ENCODE results near the gene TRIM7.
A peak's percentile ranks its signal among the peaks of the same experiment; 100 is the strongest.

The TRIM7 gene

DNA sequence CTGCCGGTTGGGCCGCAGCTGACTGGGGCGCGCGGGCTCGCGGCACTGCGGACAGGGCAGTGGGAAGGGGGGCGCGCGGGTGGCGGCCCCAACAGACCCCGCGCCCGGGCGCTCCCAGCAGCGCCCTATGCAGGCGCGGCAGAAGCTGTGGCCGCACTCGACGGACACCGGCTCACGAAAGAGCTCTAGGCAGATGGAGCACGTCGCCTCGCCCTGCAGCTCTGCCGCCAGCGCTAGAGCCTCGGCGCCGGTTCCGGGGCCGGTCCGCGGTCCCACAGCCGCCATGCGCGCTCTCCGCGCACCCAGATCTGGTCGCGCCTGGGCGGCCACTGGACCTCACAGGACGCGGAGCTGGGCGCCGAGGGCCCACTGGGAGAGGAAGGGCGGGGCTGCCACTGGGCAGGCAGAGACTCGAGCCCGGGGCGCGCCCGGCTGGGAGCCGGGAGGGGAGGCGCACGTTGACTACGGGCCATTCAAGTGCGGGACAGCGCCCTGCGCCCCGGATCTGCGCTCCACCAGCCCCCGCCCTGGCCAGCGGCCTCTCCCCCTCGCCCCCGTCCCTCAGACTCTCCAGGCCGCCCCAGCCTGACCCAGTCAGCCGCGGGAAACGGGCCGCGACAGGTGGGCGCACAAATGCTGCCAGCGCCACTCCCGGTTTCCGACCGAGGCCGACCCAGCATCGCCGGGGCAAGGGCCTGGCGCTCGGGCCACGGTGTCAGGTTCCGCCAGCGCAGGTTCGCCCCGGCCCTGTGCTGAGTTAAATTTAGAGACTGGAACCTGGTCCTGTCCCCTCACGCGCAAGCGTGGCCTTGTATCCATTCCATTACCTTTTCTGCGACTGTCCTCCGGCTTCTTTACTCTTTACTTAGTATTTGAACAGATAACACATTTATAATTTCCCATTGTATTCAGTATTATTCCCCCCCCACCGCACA is at the start of gene TRIM7:
TSS of gene TRIM7 (minus strand) at position 371 of the 935 bp plus-strand sequence. CDS start at position 285, 86 bp downstream.
- Mint-ChIP-seq H3K36me3 (peaks cover 9 to 17% of the 10 kb centered on the region in 2 donors), H3K9me3 (no peaks in the 10 kb centered on the region), H3K27ac (peak within 1 kb of the TSS; percentile 99), H3K27me3 (peaks cover 30% of the 10 kb centered on the region in 2 donors), H3K4me3 (peak within 1 kb of the TSS; percentile 87), H3K4me1 (peaks cover 42 to 57% of the 10 kb centered on the region in 2 donors)
- ATAC-seq (replicated peaks) (peak in 1 of 2 donors; percentile 14), DNase-seq (no peak)

DNA sequence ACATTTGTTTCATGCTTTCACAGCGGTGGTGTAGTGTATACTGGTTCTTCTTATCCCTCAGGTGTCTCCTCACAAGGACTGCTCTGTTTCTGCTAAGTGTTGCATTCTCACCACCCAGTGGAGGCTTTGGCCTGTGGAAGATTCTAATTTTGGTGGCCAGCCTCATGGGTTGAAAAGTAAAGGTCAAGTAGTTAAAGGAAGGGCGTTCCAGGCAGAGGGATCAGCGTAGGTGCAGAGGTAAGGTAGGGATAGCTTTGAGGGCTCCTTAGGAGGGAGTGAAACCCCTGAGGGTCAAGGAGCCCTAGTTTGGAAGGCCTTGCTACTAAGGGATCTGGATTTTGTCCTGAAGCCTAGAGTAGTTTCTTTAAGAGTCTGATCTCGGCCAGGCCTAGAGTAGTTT is 43.3 kb upstream of the TRIM7 start:
- Mint-ChIP-seq H3K4me1 (peaks cover 47 to 66% of the 10 kb centered on the region in 2 donors), H3K36me3 (peaks cover 31 to 48% of the 10 kb centered on the region in 2 donors)
- no peak for ATAC-seq (replicated peaks)

DNA sequence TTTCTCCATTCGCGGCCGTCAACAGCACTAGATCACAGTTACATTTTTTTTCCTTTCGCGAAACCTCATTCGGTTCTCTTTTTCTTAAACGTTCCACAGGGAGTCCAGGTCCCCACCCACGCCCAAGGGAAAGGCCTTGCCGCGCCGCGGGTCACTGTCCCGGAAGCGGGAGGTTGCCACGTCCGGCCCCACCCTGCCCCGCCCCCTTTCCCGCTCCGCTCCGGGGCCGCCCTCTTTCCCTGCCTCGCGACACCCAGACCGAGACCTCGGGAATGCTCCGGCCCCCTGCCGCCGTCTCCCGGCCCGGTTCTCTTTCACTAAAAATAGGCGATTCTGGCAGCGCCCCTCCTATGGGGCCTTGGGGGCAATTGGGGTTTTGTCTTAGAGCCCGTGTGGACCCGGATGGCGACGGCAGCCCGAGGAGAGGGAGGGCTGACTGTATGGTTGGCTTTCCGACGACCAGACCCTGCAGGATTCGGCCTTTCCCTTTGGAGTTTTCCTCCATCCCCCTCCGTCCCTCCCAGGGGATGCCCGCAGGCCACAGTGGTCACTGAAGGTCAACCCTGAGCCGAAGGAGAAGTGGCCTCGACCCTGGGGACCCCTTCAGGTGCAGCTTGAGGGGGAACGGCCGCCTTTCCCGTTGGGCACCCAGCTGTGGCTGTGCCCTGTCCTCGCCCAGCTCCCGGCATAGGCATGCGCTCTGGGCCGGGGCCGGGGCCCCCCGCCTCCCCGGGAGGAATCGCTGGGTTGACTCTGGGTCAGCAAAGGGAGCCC is 41.5 kb upstream of the TRIM7 start:
- Mint-ChIP-seq H3K4me1 (peaks cover 47 to 75% of the 10 kb centered on the region in 2 donors), H3K36me3 (peaks cover 44 to 61% of the 10 kb centered on the region in 2 donors), H3K27me3 (no peaks in the 10 kb centered on the region), H3K9me3 (no peaks in the 10 kb centered on the region), H3K4me3 (peak overlapping the region; percentile 94 to 95), H3K27ac (peak overlapping the region; percentile 99)
- DNase-seq, result peak; percentile 80
- peak; percentile 50 to 53 for ATAC-seq (replicated peaks)

More for the DNA sequence above, 43.3 kb upstream of the TRIM7 start:
- DNase-seq, result no peak
- Mint-ChIP-seq H3K4me3 (peak overlapping the region; percentile 94 to 95), H3K27me3 (no peaks in the 10 kb centered on the region), H3K27ac (peak overlapping the region; percentile 99), H3K9me3 (no peaks in the 10 kb centered on the region)

DNA sequence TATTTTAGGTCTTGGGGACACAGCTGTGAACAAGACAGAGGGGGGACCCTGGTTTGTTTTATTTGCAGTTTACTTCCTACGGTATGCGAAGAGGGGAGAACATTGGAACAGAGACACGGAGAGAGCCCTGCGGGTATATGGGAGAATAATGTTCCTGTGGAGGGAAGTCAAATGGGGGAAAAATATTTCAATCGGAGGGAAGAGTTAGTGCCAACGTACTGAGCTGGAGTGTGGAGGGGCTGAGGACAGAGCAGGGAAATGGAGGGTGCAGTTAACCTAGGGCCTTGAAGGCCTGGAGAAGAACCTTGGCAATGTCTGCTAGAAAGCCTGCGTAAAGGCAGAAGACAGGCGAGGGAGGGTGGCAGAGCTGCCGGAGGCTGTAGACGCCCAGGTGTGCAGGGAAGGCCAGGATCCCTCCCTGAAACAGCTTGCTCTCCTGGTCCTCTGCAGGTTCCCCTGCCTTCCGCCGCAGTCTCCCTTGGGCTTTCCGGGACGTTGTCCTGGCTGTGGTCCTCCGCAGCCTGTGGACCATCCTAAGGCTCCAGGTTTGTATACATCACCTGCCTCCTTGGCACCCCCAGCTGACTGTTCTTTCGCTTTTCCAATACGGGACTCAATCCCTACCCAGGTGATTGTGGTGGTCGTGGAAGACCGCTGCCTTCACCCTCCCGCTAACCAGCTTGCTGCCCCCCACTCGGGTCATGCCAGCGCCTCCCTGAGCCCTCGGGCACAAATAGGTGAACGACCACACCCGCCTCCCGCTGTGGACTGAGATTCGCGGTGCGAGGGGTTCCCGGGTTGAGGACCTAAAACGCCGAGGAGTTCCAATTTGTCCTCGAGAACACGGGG is 40.7 kb upstream of the TRIM7 start:
- peak in 1 of 2 donors; percentile 19 for ATAC-seq (replicated peaks)
- H3K4me1 Mint-ChIP-seq, result peaks cover 42 to 75% of the 10 kb centered on the region in 2 donors

DNA sequence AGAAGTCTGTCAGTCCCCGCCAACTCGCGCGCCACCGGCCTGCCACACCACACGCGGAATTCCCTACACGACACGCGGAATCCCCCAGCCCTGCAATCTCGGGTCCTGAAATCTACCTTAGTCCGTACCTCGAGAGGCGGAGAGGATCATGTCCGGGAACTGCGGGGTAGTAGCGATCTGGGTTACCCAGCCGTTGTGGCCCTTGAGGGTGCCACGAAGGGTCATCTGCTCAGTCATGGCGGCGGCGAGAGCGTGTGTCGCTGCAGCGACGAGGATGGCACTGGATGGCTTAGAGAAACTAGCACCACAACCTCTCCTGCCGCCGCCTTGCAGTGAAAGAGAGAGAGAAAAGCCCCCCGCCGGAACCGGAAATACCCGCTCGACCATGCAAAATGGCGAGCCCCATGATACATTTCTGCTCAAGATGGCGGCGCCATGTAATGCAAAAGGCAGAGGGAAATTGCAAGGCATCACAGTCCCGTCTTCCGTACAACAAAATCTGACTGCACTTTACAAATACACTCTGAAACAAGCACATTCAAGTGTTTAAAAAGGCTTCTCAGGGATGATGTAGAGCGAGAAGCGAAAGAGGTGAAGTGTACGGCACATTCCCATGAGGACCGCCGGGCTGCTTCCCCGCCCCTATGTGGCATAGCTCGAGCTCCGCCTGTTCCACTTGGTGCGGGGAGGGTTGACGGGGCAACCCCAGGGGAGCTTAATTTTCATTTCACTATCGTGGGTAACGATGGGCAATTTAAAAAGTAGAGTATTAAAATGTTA is 38.8 kb upstream of the TRIM7 start, which contains the start of gene RACK1:
TSS of gene RACK1 (minus strand) at position 343 of the 780 bp plus-strand sequence. CDS start at position 237, 106 bp downstream.
- peak; percentile 78 to 79 for ATAC-seq (replicated peaks)
- Mint-ChIP-seq H3K36me3 (peaks cover 49 to 60% of the 10 kb centered on the region in 2 donors), H3K27ac (peak within 1 kb of the TSS; percentile 99), H3K4me1 (peaks cover 34 to 66% of the 10 kb centered on the region in 2 donors), H3K9me3 (no peaks in the 10 kb centered on the region), H3K27me3 (no peaks in the 10 kb centered on the region), H3K4me3 (peak within 1 kb of the TSS; percentile 94 to 95)
- peak; percentile 82 for DNase-seq

More for the DNA sequence above, 40.7 kb upstream of the TRIM7 start:
- no peak for DNase-seq
- Mint-ChIP-seq H3K27ac (peak overlapping the region; percentile 99), H3K9me3 (no peaks in the 10 kb centered on the region), H3K4me3 (peak overlapping the region; percentile 94 to 95), H3K36me3 (peaks cover 49 to 66% of the 10 kb centered on the region in 2 donors), H3K27me3 (no peaks in the 10 kb centered on the region)

DNA sequence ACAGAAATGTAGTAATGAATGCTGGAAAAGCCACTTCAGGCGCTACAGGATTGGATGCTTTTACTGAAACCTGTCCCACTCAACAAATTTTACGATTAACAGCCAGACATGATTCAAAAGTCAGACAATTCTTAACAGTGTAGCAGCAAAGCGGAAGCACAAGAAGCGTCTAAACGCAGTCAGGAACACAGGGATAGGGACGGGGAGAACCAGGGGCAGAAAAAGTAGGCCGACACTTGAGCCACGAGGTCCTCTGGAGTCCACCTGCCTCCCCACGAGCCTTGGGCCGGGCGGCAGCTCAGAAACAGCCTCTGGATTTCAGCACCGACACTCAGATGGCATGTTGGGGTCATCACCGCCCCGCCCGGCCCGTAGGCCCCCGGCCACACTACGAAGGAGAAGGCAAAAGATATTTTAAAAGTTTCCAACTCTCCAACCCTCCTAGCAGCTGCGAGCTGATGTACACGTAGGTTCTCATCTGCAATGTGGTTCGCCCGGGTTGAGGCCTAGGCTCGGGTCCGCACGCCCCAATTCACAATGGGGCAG is 38.1 kb upstream of the TRIM7 start:
- Mint-ChIP-seq H3K27me3 (no peaks in the 10 kb centered on the region), H3K9me3 (no peaks in the 10 kb centered on the region), H3K36me3 (peaks cover 49 to 60% of the 10 kb centered on the region in 2 donors), H3K27ac (peak overlapping the region; percentile 98), H3K4me1 (peaks cover 32 to 66% of the 10 kb centered on the region in 2 donors), H3K4me3 (peak overlapping the region; percentile 94)
- ATAC-seq (replicated peaks), result peak; percentile 1 to 7
- no peak for DNase-seq

DNA sequence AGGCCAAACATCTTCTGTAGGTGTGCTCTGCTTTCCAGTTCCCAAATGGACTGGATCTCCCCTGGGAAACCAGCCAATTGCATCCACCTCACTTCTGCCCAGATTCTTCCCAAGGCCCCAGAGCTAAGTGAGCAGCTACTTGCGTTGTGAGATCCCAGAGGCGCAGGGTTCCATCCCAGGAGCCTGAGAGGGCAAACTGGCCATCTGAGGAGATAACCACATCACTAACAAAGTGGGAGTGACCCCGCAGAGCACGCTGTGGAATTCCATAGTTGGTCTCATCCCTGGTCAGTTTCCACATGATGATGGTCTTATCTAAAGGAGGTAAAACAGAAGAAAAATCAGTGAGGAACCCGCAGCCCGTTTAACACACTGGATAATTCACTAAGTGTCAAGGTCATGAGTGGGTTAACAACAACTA is 37.0 kb upstream of the TRIM7 start:
- Mint-ChIP-seq H3K9me3 (no peaks in the 10 kb centered on the region), H3K4me3 (peak overlapping the region; percentile 94), H3K4me1 (peaks cover 32 to 64% of the 10 kb centered on the region in 2 donors), H3K36me3 (peaks cover 47 to 64% of the 10 kb centered on the region in 2 donors), H3K27me3 (no peaks in the 10 kb centered on the region), H3K27ac (peak overlapping the region; percentile 98)
- DNase-seq (no peak), ATAC-seq (replicated peaks) (no peak)

DNA sequence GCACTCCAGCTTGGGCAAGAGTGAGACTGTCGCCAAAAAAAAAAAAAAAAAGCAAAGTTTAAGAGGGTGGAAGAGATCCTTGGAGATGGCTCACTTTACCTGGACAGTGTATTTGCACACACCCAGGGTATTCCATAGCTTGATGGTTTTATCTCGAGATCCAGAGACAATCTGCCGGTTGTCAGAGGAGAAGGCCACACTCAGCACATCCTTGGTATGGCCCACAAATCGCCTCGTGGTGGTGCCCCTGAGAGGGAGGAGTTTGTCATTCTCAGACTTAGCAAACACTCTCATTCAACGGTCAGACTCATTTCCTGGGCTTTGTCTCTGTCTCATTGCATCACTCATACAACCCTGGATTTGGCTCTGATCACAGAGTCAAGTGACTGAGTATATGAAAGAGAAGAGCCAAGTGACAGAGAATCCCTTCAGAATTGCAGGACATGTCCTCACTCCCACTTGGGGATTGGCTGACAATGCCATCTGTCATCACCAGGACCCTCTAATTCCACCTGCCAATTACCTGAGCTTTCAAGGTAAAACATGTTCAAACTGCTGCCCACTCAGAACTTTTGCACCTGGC is 36.5 kb upstream of the TRIM7 start:
- DNase-seq, result no peak
- Mint-ChIP-seq H3K9me3 (no peaks in the 10 kb centered on the region), H3K36me3 (peaks cover 49 to 67% of the 10 kb centered on the region in 2 donors), H3K27ac (peak overlapping the region; percentile 98), H3K4me1 (peaks cover 32 to 62% of the 10 kb centered on the region in 2 donors), H3K4me3 (peak overlapping the region; percentile 94), H3K27me3 (no peaks in the 10 kb centered on the region)
- no peak for ATAC-seq (replicated peaks)

DNA sequence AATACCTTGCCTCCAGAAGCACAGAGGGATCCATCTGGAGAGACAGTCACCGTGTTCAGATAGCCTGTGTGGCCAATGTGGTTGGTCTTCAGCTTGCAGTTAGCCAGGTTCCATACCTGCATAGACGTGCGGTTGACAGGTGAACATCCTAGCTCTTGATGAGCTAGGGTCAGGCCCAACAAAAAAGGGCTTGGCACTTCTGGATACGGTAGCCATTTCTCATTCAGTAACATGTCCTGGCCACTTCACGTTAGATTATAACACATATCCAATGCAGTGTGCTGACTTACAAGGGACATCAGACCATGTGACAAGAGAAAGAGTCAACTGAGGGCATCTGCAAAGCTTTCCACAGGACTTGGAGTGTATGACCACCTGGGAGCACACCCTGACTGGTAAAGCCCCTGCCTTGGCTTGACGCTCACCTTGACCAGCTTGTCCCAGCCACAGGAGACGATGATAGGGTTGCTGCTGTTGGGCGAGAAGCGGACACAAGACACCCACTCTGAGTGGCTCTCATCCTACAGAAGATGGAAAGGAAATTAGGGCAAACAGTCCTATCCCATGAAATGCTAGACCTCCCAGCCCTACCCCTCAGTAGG is 34.2 kb upstream of the TRIM7 start:
- Mint-ChIP-seq H3K27ac (peak overlapping the region; percentile 87), H3K4me3 (peak overlapping the region; percentile 35 to 52), H3K4me1 (peaks cover 16 to 57% of the 10 kb centered on the region in 2 donors), H3K27me3 (no peaks in the 10 kb centered on the region), H3K36me3 (peaks cover 57 to 83% of the 10 kb centered on the region in 2 donors), H3K9me3 (no peaks in the 10 kb centered on the region)
- no peak for ATAC-seq (replicated peaks)
- no peak for DNase-seq

DNA sequence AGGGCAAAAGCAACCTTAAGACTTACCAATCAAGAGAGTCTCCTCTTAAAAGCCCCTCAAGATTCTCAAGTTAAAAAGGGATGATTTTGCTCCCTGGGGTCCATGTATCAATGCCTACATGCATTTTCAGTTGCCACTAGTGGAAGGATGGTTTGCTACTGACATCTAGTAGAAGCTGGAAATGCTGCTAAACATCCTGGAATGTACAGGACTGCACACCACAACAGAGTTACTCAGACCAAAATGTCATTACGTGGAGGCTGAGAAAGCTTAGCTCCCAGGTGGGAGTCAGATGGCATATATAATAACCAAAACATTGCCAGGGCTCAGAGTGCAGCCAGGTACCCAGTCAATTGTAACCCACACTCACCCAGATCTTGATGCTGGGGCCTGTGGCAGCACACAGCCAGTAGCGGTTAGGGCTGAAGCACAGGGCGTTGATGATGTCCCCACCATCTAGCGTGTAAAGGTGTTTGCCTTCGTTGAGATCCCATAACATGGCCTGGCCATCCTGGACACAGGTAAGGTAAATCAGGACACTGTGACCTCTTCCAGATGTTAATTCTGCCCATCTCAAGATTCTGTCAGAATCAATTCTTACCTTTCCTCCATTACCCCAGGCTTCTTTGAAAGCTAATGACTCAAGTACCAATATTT is 32.9 kb upstream of the TRIM7 start:
- H3K27me3 Mint-ChIP-seq, result no peaks in the 10 kb centered on the region
- ATAC-seq (replicated peaks) (no peak), DNase-seq (no peak)
- peak overlapping the region in 1 of 2 donors; percentile 56 for H3K4me3 Mint-ChIP-seq
- H3K36me3 Mint-ChIP-seq, result peaks cover 55 to 82% of the 10 kb centered on the region in 2 donors
- H3K27ac Mint-ChIP-seq, result peak overlapping the region; percentile 87
- peaks cover 16 to 59% of the 10 kb centered on the region in 2 donors for H3K4me1 Mint-ChIP-seq
- no peaks in the 10 kb centered on the region for H3K9me3 Mint-ChIP-seq

DNA sequence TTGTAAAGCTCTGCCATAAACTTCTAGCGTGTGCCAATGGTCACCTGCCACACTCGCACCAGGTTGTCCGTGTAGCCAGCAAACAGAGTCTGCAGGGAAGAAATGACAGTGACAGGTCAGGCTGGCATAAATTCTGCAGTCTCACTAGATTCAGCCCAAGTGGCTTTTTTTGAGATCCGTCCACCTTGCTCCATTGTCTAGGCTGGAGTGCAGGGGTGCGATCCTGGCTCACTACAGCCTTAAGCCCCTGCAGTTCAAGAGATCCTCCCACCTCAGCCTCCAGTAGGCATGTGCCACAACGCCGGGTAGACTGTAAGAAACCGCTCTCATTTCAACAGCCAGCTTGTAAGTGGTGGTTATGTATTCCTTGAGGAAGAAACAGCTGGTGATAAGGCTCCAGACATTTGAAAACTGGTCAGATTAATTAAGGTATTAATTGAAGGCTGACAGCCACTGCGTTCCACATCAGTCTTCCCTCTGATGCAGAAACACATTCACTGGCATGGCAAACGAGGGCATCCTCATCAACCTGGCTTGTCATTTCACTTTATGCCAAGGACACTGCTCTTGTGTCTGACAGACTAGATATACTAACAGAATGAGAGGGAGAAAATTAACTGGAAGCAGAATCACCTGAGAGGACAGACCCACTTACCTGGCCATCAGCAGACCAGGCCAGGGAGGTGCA is 32.1 kb upstream of the TRIM7 start:
- ATAC-seq (replicated peaks) (no peak), DNase-seq (no peak)
- Mint-ChIP-seq H3K9me3 (no peaks in the 10 kb centered on the region), H3K4me3 (no peak overlapping the region), H3K27ac (peak overlapping the region; percentile 31), H3K4me1 (peaks cover 16 to 54% of the 10 kb centered on the region in 2 donors), H3K36me3 (peaks cover 51 to 78% of the 10 kb centered on the region in 2 donors), H3K27me3 (no peaks in the 10 kb centered on the region)
